HepG2 (cell line): ENCODE results near the gene ZNF670. TPM values are rescaled to one million over a fixed set of nuclear protein-coding genes. Genes with fewer than 3 reads are reported as not detected.
"Not testable (repeated sequence)": the region's sequence is repeated elsewhere in the genome, so short reads cannot be mapped to it uniquely, and the experiment has no call there.

Source experiments
- ATAC-seq: fragments of 200-7000 bp; cut with Tn5 transposase; 3 replicates; pipeline ENCODE4 v1.9.1; 2020; ENCODE audit warnings: mild to moderate bottlenecking, moderate library complexity
- BruUV-seq: library from RNA; stranded (reverse); fragments of 400-500 nt; replicated peaks from 2 replicates; lab custom pipeline; 2021; lab: Mats Ljungman, UMichigan
- CTCF ChIA-PET: fragments of 300-600 bp; formaldehyde crosslinking; extraction: SDS; loops from one replicate; lab custom pipeline; 2021; ENCODE audit warnings: low total read pairs, inconsistent platforms, low intra/inter-chr PET ratio; lab: Yijun Ruan, JAX
- POLR2A ChIA-PET: fragments of 350-600 bp; sonication (Branson Sonifier 250); formaldehyde crosslinking; loops from one replicate; lab custom pipeline; 2020; ENCODE audit warnings: antibody characterized with exemption, inconsistent platforms; lab: Yijun Ruan, JAX
- DNase-seq: peaks from one replicate; pipeline ENCODE4 v3.0.0-alpha.2; 2015; ENCODE audit warnings: low spot score
- FAIRE-seq: peaks from 3 replicates; lab custom pipeline; 2011; peaks lifted over from hg19 to GRCh38; lab: Jason Lieb, UNC
- H2AFZ ChIP-seq: one replicate; pipeline ENCODE4 v1.6.1; 2011; ENCODE audit warnings: low read length, inconsistent platforms
- H3K27ac ChIP-seq: fragments of 300-600 bp; 3 replicates; pipeline ENCODE4 v1.8.0; 2011; ENCODE audit warnings: mixed run types, mild to moderate bottlenecking, mixed read lengths, low read length, inconsistent platforms; ENCODE audit not compliant: insufficient read depth; ENCODE audit errors: extremely low read length
- H3K27me3 ChIP-seq, 2 experiments: fragments of 200-600 bp in 1 of 2; 2 replicates in 1 of 2; 3 replicates in 1 of 2; pipeline versions ENCODE4 v1.6.0 to v1.8.0; 2011; ENCODE audit warnings: low read length in 2 of 2, mild to moderate bottlenecking in 2 of 2, moderate library complexity in 2 of 2, inconsistent platforms in 1 of 2; ENCODE audit not compliant: insufficient read depth in 2 of 2, control insufficient read depth in 1 of 2
- H3K36me3 ChIP-seq, 2 experiments: fragments of 200-600 bp in 1 of 2; replicated peaks in 1 of 2; 2 replicates in 1 of 2; 3 replicates in 1 of 2; pipeline versions ENCODE4 v1.5.1 to v1.8.0; 2011; ENCODE audit warnings: low read length in 2 of 2, inconsistent platforms in 1 of 2; ENCODE audit not compliant: insufficient read depth in 2 of 2, control insufficient read depth in 1 of 2
- H3K4me1 ChIP-seq: 2 replicates; pipeline ENCODE4 v1.5.1; 2012; ENCODE audit warnings: low read length, inconsistent platforms; ENCODE audit not compliant: insufficient read depth
- H3K4me2 ChIP-seq: 2 replicates; pipeline ENCODE4 v1.6.0; 2011; ENCODE audit warnings: low read depth, low read length, inconsistent platforms
- H3K4me3 ChIP-seq, 3 experiments: fragments of 200-600 bp in 1 of 3; sonication (generic), shearing (Covaris generic) in 1 of 3; replicated peaks in 1 of 3; 2 replicates each; pipeline ENCODE4 v1.5.1; 2011 to 2016; ENCODE audit warnings: low read length in 3 of 3, inconsistent platforms in 2 of 3, low read depth in 2 of 3, mild to moderate bottlenecking in 2 of 3, control low read depth in 1 of 3, mixed read lengths in 1 of 3; ENCODE audit not compliant: insufficient read depth in 1 of 3
- H3K79me2 ChIP-seq: one replicate; pipeline ENCODE4 v1.6.1; 2011; ENCODE audit warnings: low read length, inconsistent platforms; ENCODE audit not compliant: insufficient read depth
- H3K9ac ChIP-seq: 2 replicates; pipeline ENCODE4 v1.6.0; 2011; ENCODE audit warnings: mild to moderate bottlenecking, low read depth, low read length, inconsistent platforms; ENCODE audit not compliant: insufficient read depth
- H3K9me3 ChIP-seq: 2 replicates; pipeline ENCODE4 v1.5.1; 2012; ENCODE audit warnings: mild to moderate bottlenecking, low read length
- H4K20me1 ChIP-seq: 2 replicates; pipeline ENCODE4 v1.6.0; 2011; ENCODE audit warnings: inconsistent platforms, mild to moderate bottlenecking, low read length, moderate library complexity; ENCODE audit not compliant: insufficient read depth
- AGO2 ChIP-seq: fragments of 200-400 bp; formaldehyde crosslinking; optimal IDR thresholded peaks from 2 replicates; pipeline ENCODE3; 2017; ENCODE audit warnings: mild to moderate bottlenecking, low read depth, low read length, moderate library complexity
- WGBS: methylation state at CpG from one replicate; pipeline ENCODE4 v1.1.6; 2017; ENCODE audit warnings: low lambda C conversion rate; 5-methylcytosine and 5-hydroxymethylcytosine counted together
- in situ Hi-C: cut with HindIII; loops from 2 replicates; pipeline ENCODE4 v1.10.0; 2017; ENCODE audit warnings: low pct_unique_long_range_greater_than_20kb; ENCODE audit not compliant: extremely low pct_ligation_motif_present
- intact Hi-C: fragments of 100-400 bp; cut with micrococcal nuclease; formaldehyde crosslinking; loops from one replicate; pipeline ENCODE4 v1.10.0; 2022; ENCODE audit not compliant: unreplicated experiment
- polyA plus RNA-seq, 8 experiments: library from polyadenylated mRNA; depleted of rRNA in 3 of 8; stranded (reverse) in 7 of 8; unstranded in 1 of 8; fragments of >200 nt; fragmentation: Illumina TruSeq in 4 of 8; extraction: Trizol in 4 of 8; gene quantifications; 2 replicates each; pipeline versions ENCODE4 v1.2.1 to v1.2.3, GENCODE V29; 2011 to 2016; ENCODE audit warnings: low read depth in 4 of 8, missing spikeins in 1 of 8, mixed read lengths in 1 of 8; ENCODE audit not compliant: insufficient read depth in 1 of 8
- total RNA-seq, 5 experiments: library from RNA; depleted of rRNA; stranded (reverse); fragments of >200 nt; fragmentation: Illumina TruSeq; extraction: Trizol; gene quantifications; 2 replicates each; pipeline ENCODE4 v1.2.3, GENCODE V29; 2016; ENCODE audit warnings: low read depth in 1 of 5

ZNF670 gene
- total and polyA plus RNA-seq, 2 of the 13 experiments (the other 11 are each of a cell fraction or from before 2014, with no cell fraction given), result 4.2 to 10.9 TPM

DNA sequence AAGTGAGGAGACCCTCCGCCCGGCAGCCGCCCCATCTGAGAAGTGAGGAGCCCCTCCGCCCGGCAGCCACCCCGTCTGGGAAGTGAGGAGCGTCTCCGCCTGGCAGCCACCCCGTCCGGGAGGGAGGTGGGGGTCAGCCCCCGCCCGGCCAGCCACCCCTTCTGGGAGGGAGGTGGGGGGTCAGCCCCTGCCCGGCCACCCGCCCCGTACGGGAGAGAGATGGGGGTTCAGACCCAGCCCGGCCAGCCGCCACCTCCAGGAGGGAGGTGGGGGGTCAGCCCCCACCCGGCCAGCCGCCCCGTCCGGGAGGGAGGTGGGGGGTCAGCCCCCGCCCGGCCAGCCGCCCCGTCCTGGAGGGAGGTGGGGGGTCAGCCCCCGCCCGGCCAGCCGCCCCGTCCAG lies 46.3 kb downstream of the ZNF670 start:
- H3K4me1 ChIP-seq, FAIRE-seq, POLR2A ChIA-PET, H3K27me3 ChIP-seq, H3K4me3 ChIP-seq, BruUV-seq, H3K79me2 ChIP-seq, H3K9ac ChIP-seq, ATAC-seq, CTCF ChIA-PET, H3K27ac ChIP-seq, H2AFZ ChIP-seq, H3K4me2 ChIP-seq, H4K20me1 ChIP-seq, DNase-seq, intact Hi-C loops, in situ Hi-C loops: not testable (repeated sequence)
- peak; percentile 27 for TF ChIP-seq AGO2
- peaks cover 64% of the 10 kb centered on the region for H3K9me3 ChIP-seq
- H3K36me3 ChIP-seq, result peaks cover 0 to 12% of the 10 kb centered on the region in 2 experiments; a peak in 2 of 5 replicates
- 100% methylated on average over 2 of the region's 30 CpGs for WGBS

Other genes with a start within 250 kb of the ZNF670 start
- 45.9 and 73.9 TPM in 2 replicates for gene AHCTF1, start 146.9 kb downstream of the ZNF670 start, total RNA-seq (2016; rRNA removed; fragmentation: Illumina TruSeq; extraction: Trizol)
- gene AHCTF1, start 146.9 kb downstream of the ZNF670 start, polyA plus RNA-seq (2011; rRNA removed), result 14.8 and 16.6 TPM in 2 replicates
- gene ZNF695, start 70.8 kb downstream of the ZNF670 start, total RNA-seq (2016; rRNA removed; fragmentation: Illumina TruSeq; extraction: Trizol), result 11.6 and 13.2 TPM in 2 replicates
- 1.7 and 2.9 TPM in 2 replicates for gene ZNF695, start 70.8 kb downstream of the ZNF670 start, polyA plus RNA-seq (2011; rRNA removed)
- 13.6 and 14.6 TPM in 2 replicates for gene ZNF669, start 25.5 kb upstream of the ZNF670 start, total RNA-seq (2016; rRNA removed; fragmentation: Illumina TruSeq; extraction: Trizol)
- 2.8 and 3.1 TPM in 2 replicates for gene ZNF669, start 25.5 kb upstream of the ZNF670 start, polyA plus RNA-seq (2011; rRNA removed)
- gene ZNF124, start 93.2 kb upstream of the ZNF670 start, total RNA-seq (2016; rRNA removed; fragmentation: Illumina TruSeq; extraction: Trizol), result 102 and 134 TPM in 2 replicates
- 6.3 and 9.7 TPM in 2 replicates for gene ZNF124, start 93.2 kb upstream of the ZNF670 start, polyA plus RNA-seq (2011; rRNA removed)
- not detected in 2 replicates for gene VN1R5, start 177.3 kb upstream of the ZNF670 start, total RNA-seq (2016; rRNA removed; fragmentation: Illumina TruSeq; extraction: Trizol)
- gene VN1R5, start 177.3 kb upstream of the ZNF670 start, polyA plus RNA-seq (2011; rRNA removed), result not detected in 2 replicates